SK-N-SH (cell line): ENCODE measurements around the gene HAUS6. TPM values are rescaled to one million over a fixed set of nuclear protein-coding genes. Genes with fewer than 3 reads are reported as not detected.

ENCODE experiments used
- CTCF ChIA-PET: fragments of 300-600, 350-600 bp; formaldehyde crosslinking; extraction: SDS; loops from one replicate; lab custom pipeline; 2021; lab: Yijun Ruan, JAX
- POLR2A ChIA-PET: fragments of 350-600 bp; sonication (Branson Sonifier 250); formaldehyde crosslinking; extraction: SDS; loops from one replicate; lab custom pipeline; 2020; ENCODE audit warnings: antibody characterized with exemption, inconsistent platforms; lab: Yijun Ruan, JAX
- DNase-seq: peaks from one replicate; pipeline ENCODE4 v3.0.0; 2012
- H2AFZ ChIP-seq: fragments of 200-600 bp; sonication (generic); 2 replicates; pipeline ENCODE4 v1.8.1; 2016; ENCODE audit warnings: antibody characterized with exemption, mild to moderate bottlenecking, low read depth
- H3F3A ChIP-seq: fragments of 200-600 bp; sonication (generic); replicated peaks from 2 replicates; pipeline ENCODE3; 2016; ENCODE audit warnings: antibody characterized with exemption, mild to moderate bottlenecking; ENCODE audit not compliant: insufficient read depth
- H3K27ac ChIP-seq, 2 experiments: fragments of 200-500 bp in 1 of 2; fragments of 200-600 bp in 1 of 2; sonication (Bioruptor generic) in 1 of 2; sonication (generic), shearing (Covaris generic) in 1 of 2; 2 replicates each; pipeline versions ENCODE4 v1.5.1 to v1.6.1; 2014 to 2016; ENCODE audit warnings: low read depth in 2 of 2, inconsistent platforms in 1 of 2, low read length in 1 of 2, mild to moderate bottlenecking in 1 of 2, mixed read lengths in 1 of 2
- H3K27me3 ChIP-seq: fragments of 200-600 bp; sonication (generic), shearing (Covaris generic); 2 replicates; pipeline ENCODE4 v1.6.1; 2016; ENCODE audit warnings: mixed run types; ENCODE audit not compliant: insufficient read depth
- H3K36me3 ChIP-seq, 2 experiments: fragments of 200-500 bp in 1 of 2; fragments of 200-600 bp in 1 of 2; sonication (Bioruptor generic) in 1 of 2; sonication (generic) in 1 of 2; replicated peaks in 1 of 2; 2 replicates each; pipeline versions ENCODE3 to v1.5.1; 2014 to 2016; ENCODE audit warnings: low read length in 1 of 2, mild to moderate bottlenecking in 1 of 2; ENCODE audit not compliant: insufficient read depth in 2 of 2, control insufficient read depth in 1 of 2
- H3K4me1 ChIP-seq, 2 experiments: fragments of 200-500 bp in 1 of 2; fragments of 200-600 bp in 1 of 2; sonication (Bioruptor generic) in 1 of 2; sonication (generic), shearing (Covaris generic) in 1 of 2; 2 replicates each; pipeline versions ENCODE4 v1.5.1 to v1.6.1; 2014 to 2016; ENCODE audit warnings: low read depth in 1 of 2, low read length in 1 of 2, mixed run types in 1 of 2; ENCODE audit not compliant: insufficient read depth in 2 of 2, control insufficient read depth in 1 of 2
- H3K4me2 ChIP-seq: fragments of 200-600 bp; sonication (generic), shearing (Covaris generic); 2 replicates; pipeline ENCODE4 v1.6.1; 2017; ENCODE audit warnings: mixed run types
- H3K4me3 ChIP-seq, 2 experiments: fragments of 200-500 bp in 1 of 2; fragments of 200-600 bp in 1 of 2; sonication (Bioruptor generic) in 1 of 2; sonication (generic), shearing (Covaris generic) in 1 of 2; 2 replicates each; pipeline versions ENCODE4 v1.5.1 to v1.8.1; 2014 to 2016; ENCODE audit warnings: low read depth in 2 of 2, inconsistent platforms in 1 of 2, low read length in 1 of 2, mild to moderate bottlenecking in 1 of 2, mixed read lengths in 1 of 2, moderate library complexity in 1 of 2
- H3K79me2 ChIP-seq: fragments of 200-600 bp; sonication (generic); 2 replicates; pipeline ENCODE4 v1.8.1; 2017; ENCODE audit warnings: mild to moderate bottlenecking; ENCODE audit not compliant: insufficient read depth
- H3K9ac ChIP-seq: fragments of 200-600 bp; sonication (generic); 2 replicates; pipeline ENCODE4 v1.6.1; 2017; ENCODE audit warnings: mixed run types
- H3K9me2 ChIP-seq: fragments of 200-600 bp; sonication (generic); 2 replicates; pipeline ENCODE4 v1.6.1; 2017; ENCODE audit warnings: mixed run types
- H3K9me3 ChIP-seq: fragments of 200-600 bp; sonication (generic); 2 replicates; pipeline ENCODE4 v1.6.1; 2017; ENCODE audit warnings: mixed run types, mild to moderate bottlenecking, moderate library complexity
- H4K20me1 ChIP-seq: fragments of 200-600 bp; sonication (generic); 2 replicates; pipeline ENCODE4 v1.6.1; 2017; ENCODE audit warnings: mild to moderate bottlenecking, mixed run types; ENCODE audit not compliant: insufficient read depth
- EZH2phosphoT487 ChIP-seq: fragments of 200-600 bp; sonication (generic); IDR thresholded peaks from 2 replicates; pipeline ENCODE4 v1.6.1; 2017; ENCODE audit warnings: low read depth, mixed run types, mild to moderate bottlenecking, antibody characterized with exemption, moderate library complexity, borderline replicate concordance
- FOSL2 ChIP-seq: IDR thresholded peaks from 2 replicates; pipeline ENCODE4 v1.4.0; 2012; ENCODE audit warnings: low read depth, mild to moderate bottlenecking, moderate library complexity, borderline replicate concordance
- FOXJ3 ChIP-seq: sonication (generic); formaldehyde crosslinking; IDR thresholded peaks from 2 replicates; pipeline ENCODE4 v1.5.1; 2020; ENCODE audit warnings: mild to moderate bottlenecking, missing genetic modification reagents
- GATA2 ChIP-seq: sonication (generic); formaldehyde crosslinking; IDR thresholded peaks from 2 replicates; pipeline ENCODE4 v1.5.0; 2020; ENCODE audit warnings: mild to moderate bottlenecking, missing genetic modification reagents
- IRF3 ChIP-seq: fragments of 150-350 bp; IDR thresholded peaks from 2 replicates; pipeline ENCODE4 v1.6.1; 2016; ENCODE audit warnings: mild to moderate bottlenecking, low read depth, low read length
- JUND ChIP-seq: IDR thresholded peaks from 2 replicates; pipeline ENCODE4 v1.4.0; 2012
- MEF2A ChIP-seq: IDR thresholded peaks from 2 replicates; pipeline ENCODE4 v1.4.0; 2012; ENCODE audit warnings: low read depth, borderline replicate concordance
- NRF1 ChIP-seq: IDR thresholded peaks from 2 replicates; pipeline ENCODE4 v1.6.1; 2012; ENCODE audit warnings: low read depth, mild to moderate bottlenecking, low read length
- RAD21 ChIP-seq: IDR thresholded peaks from 2 replicates; pipeline ENCODE4 v1.6.1; 2012; ENCODE audit warnings: mild to moderate bottlenecking, low read length
- RCOR1 ChIP-seq: fragments of 150-350 bp; IDR thresholded peaks from 2 replicates; pipeline ENCODE4 v1.6.1; 2017; ENCODE audit warnings: antibody characterized with exemption, low read length
- RFX5 ChIP-seq: IDR thresholded peaks from 2 replicates; pipeline ENCODE4 v1.6.1; 2012; ENCODE audit warnings: mild to moderate bottlenecking, improper control_type of control experiment, low read length
- SMC3 ChIP-seq: IDR thresholded peaks from 2 replicates; pipeline ENCODE4 v1.6.1; 2012; ENCODE audit warnings: low read depth, low read length, improper control_type of control experiment
- USF1 ChIP-seq: IDR thresholded peaks from 2 replicates; pipeline ENCODE4 v1.4.0; 2012; ENCODE audit warnings: low read depth, borderline replicate concordance
- USF2 ChIP-seq: fragments of 150-350 bp; IDR thresholded peaks from 2 replicates; pipeline ENCODE4 v1.6.1; 2017; ENCODE audit warnings: antibody characterized with exemption, low read length, low read depth, borderline replicate concordance
- WGBS: methylation state at CpG from one replicate; pipeline ENCODE4 v1.1.6; 2017; ENCODE audit warnings: low lambda C conversion rate; 5-methylcytosine and 5-hydroxymethylcytosine counted together
- polyA plus RNA-seq, 3 experiments: library from polyadenylated mRNA; depleted of rRNA; stranded (reverse); fragments of >200 nt; gene quantifications; 2 replicates each; pipeline ENCODE4 v1.2.3, GENCODE V29; 2012
- TF ChIP-seq, protein P1 (sequence below): IDR thresholded peaks from 2 replicates; pipeline ENCODE4; 2012
- TF ChIP-seq, protein P2 (sequence below): IDR thresholded peaks from 2 replicates; pipeline ENCODE4 v1.6.1; 2012; ENCODE audit warnings: mild to moderate bottlenecking, low read depth, low read length, moderate library complexity

Gene HAUS6
- polyA plus RNA-seq, 1 of the 3 experiments (the other 2 are of a cell fraction) = 4.7 TPM

DNA sequence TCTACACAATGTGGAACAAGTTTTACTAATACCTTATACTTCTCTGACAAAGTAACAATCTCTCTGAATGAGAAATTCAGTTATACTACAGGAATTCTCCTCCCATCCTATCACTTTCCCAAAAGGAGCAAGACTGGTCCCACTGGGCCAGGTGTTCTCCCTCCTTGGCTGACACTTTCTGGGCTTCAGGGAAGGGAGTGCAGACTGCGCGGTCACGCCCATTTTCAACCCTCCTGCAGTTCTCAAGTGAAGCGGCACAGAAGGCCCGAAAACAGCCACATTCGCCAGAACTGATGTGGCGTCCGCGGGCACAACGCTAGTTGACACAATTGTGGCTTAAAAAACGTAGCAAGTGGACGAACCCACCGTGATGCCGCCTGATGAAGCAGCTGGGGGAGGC is 70.3 kb downstream of the HAUS6 start:
- Histone ChIP-seq H3K27ac (no peak overlapping the region), H3K27me3 (no peaks in the 10 kb centered on the region), H3K4me3 (no peak overlapping the region)
- CTCF ChIA-PET = interaction anchor here (3.0 kb wide), 1 partner anchor 777 kb away, joined by 20 read pairs; no protein-coding TSS in a partner anchor
- no peak for TF ChIP-seq GATA2 (CRISPR knock-in tag)
- TF ChIP-seq IRF3 = no peak
- no peak for TF ChIP-seq EZH2phosphoT487
- TF ChIP-seq JUND = no peak
- TF ChIP-seq, protein P1, sequence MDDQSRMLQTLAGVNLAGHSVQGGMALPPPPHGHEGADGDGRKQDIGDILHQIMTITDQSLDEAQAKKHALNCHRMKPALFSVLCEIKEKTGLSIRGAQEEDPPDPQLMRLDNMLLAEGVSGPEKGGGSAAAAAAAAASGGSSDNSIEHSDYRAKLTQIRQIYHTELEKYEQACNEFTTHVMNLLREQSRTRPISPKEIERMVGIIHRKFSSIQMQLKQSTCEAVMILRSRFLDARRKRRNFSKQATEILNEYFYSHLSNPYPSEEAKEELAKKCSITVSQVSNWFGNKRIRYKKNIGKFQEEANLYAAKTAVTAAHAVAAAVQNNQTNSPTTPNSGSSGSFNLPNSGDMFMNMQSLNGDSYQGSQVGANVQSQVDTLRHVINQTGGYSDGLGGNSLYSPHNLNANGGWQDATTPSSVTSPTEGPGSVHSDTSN = no peak
- no peak for TF ChIP-seq FOSL2
- no peak for TF ChIP-seq USF1
- no peak for TF ChIP-seq FOXJ3 (CRISPR knock-in tag)
- TF ChIP-seq RFX5 = no peak
- no peak for TF ChIP-seq USF2
- no peak for TF ChIP-seq RCOR1
- TF ChIP-seq, protein P2, sequence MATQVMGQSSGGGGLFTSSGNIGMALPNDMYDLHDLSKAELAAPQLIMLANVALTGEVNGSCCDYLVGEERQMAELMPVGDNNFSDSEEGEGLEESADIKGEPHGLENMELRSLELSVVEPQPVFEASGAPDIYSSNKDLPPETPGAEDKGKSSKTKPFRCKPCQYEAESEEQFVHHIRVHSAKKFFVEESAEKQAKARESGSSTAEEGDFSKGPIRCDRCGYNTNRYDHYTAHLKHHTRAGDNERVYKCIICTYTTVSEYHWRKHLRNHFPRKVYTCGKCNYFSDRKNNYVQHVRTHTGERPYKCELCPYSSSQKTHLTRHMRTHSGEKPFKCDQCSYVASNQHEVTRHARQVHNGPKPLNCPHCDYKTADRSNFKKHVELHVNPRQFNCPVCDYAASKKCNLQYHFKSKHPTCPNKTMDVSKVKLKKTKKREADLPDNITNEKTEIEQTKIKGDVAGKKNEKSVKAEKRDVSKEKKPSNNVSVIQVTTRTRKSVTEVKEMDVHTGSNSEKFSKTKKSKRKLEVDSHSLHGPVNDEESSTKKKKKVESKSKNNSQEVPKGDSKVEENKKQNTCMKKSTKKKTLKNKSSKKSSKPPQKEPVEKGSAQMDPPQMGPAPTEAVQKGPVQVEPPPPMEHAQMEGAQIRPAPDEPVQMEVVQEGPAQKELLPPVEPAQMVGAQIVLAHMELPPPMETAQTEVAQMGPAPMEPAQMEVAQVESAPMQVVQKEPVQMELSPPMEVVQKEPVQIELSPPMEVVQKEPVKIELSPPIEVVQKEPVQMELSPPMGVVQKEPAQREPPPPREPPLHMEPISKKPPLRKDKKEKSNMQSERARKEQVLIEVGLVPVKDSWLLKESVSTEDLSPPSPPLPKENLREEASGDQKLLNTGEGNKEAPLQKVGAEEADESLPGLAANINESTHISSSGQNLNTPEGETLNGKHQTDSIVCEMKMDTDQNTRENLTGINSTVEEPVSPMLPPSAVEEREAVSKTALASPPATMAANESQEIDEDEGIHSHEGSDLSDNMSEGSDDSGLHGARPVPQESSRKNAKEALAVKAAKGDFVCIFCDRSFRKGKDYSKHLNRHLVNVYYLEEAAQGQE = no peak
- no peak for TF ChIP-seq MEF2A
- TF ChIP-seq RAD21 = no peak
- no peak for TF ChIP-seq SMC3
- TF ChIP-seq NRF1 = no peak
- TF ChIP-seq, all 33 proteins: peak for 0
- Histone ChIP-seq H4K20me1 (no peaks in the 10 kb centered on the region), H3K36me3 (no peaks in the 10 kb centered on the region), H2AFZ (no peak overlapping the region), H3K4me1 (no peaks in the 10 kb centered on the region; a peak in 1 of 4 replicates), H3F3A (no peaks in the 10 kb centered on the region), H3K79me2 (no peaks in the 10 kb centered on the region), H3K9ac (no peak overlapping the region), H3K9me3 (no peaks in the 10 kb centered on the region), H3K4me2 (no peak overlapping the region), H3K9me2 (no peaks in the 10 kb centered on the region)
- POLR2A ChIA-PET = no interaction called here
- WGBS = 84% methylated on average over 10 of the region's 14 CpGs
- no peak for DNase-seq
